Measurements from ENCODE around the gene CSNK2A1.

CSNK2A1 gene

GRCh38 chr20:496126-496696 is 47.4 kb downstream of the CSNK2A1 start:
- Histone ChIP-seq H4K20me1 (ENCODE audit: insufficient read depth, low read length) (no peaks in the 10 kb centered on the region), H3K79me2 (ENCODE audit: low read length) (no peaks in the 10 kb centered on the region), H3K4me2 (ENCODE audit: low read length) (no peak overlapping the region), H3K36me3 (replicated peaks; ENCODE audit: low read depth, low read length) (peaks cover 71% of the 10 kb centered on the region), H3K27ac (ENCODE audit: low read length) (no peak overlapping the region), H3K4me1 (ENCODE audit: low read length) (no peaks in the 10 kb centered on the region), H2AFZ (ENCODE audit: low read depth, low read length) (no peak overlapping the region), H3K9me3 (ENCODE audit: insufficient read depth, low read length) (no peaks in the 10 kb centered on the region), H3K9ac (ENCODE audit: low read length) (no peak overlapping the region), H3K4me3 (ENCODE audit: low read length) (no peak overlapping the region), H3K27me3 (ENCODE audit: low read depth, low read length) (no peaks in the 10 kb centered on the region)
- TF ChIP-seq EZH2phosphoT487 (IDR thresholded peaks at IDR 0.05; ENCODE audit: low read depth) = no peak
- TF ChIP-seq, protein P1, sequence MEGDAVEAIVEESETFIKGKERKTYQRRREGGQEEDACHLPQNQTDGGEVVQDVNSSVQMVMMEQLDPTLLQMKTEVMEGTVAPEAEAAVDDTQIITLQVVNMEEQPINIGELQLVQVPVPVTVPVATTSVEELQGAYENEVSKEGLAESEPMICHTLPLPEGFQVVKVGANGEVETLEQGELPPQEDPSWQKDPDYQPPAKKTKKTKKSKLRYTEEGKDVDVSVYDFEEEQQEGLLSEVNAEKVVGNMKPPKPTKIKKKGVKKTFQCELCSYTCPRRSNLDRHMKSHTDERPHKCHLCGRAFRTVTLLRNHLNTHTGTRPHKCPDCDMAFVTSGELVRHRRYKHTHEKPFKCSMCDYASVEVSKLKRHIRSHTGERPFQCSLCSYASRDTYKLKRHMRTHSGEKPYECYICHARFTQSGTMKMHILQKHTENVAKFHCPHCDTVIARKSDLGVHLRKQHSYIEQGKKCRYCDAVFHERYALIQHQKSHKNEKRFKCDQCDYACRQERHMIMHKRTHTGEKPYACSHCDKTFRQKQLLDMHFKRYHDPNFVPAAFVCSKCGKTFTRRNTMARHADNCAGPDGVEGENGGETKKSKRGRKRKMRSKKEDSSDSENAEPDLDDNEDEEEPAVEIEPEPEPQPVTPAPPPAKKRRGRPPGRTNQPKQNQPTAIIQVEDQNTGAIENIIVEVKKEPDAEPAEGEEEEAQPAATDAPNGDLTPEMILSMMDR (IDR thresholded peaks at IDR 0.05; ENCODE audit: low read depth, low read length) = no peak

DNA sequence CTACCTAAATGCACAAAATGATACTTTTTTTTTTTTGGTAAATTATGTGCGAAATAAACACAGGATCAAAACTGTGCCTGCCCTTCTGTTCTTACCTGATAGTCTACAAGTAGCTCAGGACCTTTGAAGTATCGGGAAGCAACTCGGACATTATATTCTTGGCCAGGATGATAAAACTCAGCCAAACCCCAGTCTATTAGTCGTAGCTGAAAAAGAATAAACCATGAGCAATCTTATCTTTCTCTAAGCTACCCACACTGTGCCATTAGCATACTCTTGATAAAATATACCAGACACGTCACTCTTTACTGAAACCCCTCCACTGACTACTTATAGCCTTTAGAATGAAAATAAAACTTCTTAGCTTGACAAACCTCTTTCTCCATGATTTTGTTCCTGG is 51.4 kb downstream of the CSNK2A1 start:
- Histone ChIP-seq H3K9ac (ENCODE audit: low read length) (no peak overlapping the region), H3K4me1 (ENCODE audit: low read length) (no peaks in the 10 kb centered on the region), H4K20me1 (ENCODE audit: insufficient read depth, low read length) (no peaks in the 10 kb centered on the region), H3K27ac (ENCODE audit: low read length) (no peak overlapping the region), H3K9me3 (ENCODE audit: insufficient read depth, low read length) (no peaks in the 10 kb centered on the region), H3K79me2 (ENCODE audit: low read length) (no peaks in the 10 kb centered on the region), H3K27me3 (ENCODE audit: low read depth, low read length) (no peaks in the 10 kb centered on the region), H3K4me3 (ENCODE audit: low read length) (no peak overlapping the region), H3K36me3 (replicated peaks; ENCODE audit: low read depth, low read length) (peaks cover 74% of the 10 kb centered on the region), H3K4me2 (ENCODE audit: low read length) (no peak overlapping the region), H2AFZ (ENCODE audit: low read depth, low read length) (no peak overlapping the region)
- no peak for TF ChIP-seq EZH2phosphoT487 (IDR thresholded peaks at IDR 0.05; ENCODE audit: low read depth)

DNA sequence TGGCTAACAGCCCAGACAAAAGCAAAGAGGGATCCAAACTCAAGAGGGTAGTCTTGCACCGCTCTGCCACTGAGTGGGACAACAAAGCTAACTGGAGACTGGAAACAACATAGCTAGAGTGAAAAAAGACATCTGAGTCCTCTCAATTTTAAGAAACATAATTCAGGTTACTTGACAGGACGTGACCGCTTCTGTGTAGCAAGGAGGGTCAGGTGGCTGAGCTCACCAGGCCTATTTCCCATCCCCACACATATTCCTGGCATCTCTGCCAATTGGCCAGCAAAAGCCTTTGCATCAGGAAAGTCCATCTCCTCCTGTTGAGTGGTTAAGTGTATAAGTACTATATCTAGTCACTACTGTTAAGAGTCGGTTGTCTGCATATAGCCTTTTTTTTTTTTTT is 55.9 kb downstream of the CSNK2A1 start:
- no peak overlapping the region for H3K9ac ChIP-seq (ENCODE audit: low read length)
- H3K4me1 ChIP-seq (ENCODE audit: low read length) = no peaks in the 10 kb centered on the region
- H2AFZ ChIP-seq (ENCODE audit: low read depth, low read length) = no peak overlapping the region
- no peaks in the 10 kb centered on the region; the same call in 1 of the 2 replicates for H4K20me1 ChIP-seq (ENCODE audit: insufficient read depth, low read length)
- H3K36me3 ChIP-seq (replicated peaks; ENCODE audit: low read depth, low read length) = peaks cover 77% of the 10 kb centered on the region
- no peaks in the 10 kb centered on the region for H3K27me3 ChIP-seq (ENCODE audit: low read depth, low read length)
- H3K9me3 ChIP-seq (ENCODE audit: insufficient read depth, low read length) = no peaks in the 10 kb centered on the region
- H3K4me3 ChIP-seq (ENCODE audit: low read length) = no peak overlapping the region
- H3K4me2 ChIP-seq (ENCODE audit: low read length) = no peak overlapping the region
- no peaks in the 10 kb centered on the region for H3K79me2 ChIP-seq (ENCODE audit: low read length)
- no peak overlapping the region for H3K27ac ChIP-seq (ENCODE audit: low read length)
- TF ChIP-seq, protein P1 (IDR thresholded peaks at IDR 0.05; ENCODE audit: low read depth, low read length) = no peak
- TF ChIP-seq EZH2phosphoT487 (IDR thresholded peaks at IDR 0.05; ENCODE audit: low read depth) = no peak

GRCh38 chr20:483815-484644 is 59.6 kb downstream of the CSNK2A1 start:
- H3K79me2 ChIP-seq (ENCODE audit: low read length) = no peaks in the 10 kb centered on the region
- H3K9ac ChIP-seq (ENCODE audit: low read length) = no peak overlapping the region
- TF ChIP-seq, protein P1 (IDR thresholded peaks at IDR 0.05; ENCODE audit: low read depth, low read length) = no peak
- TF ChIP-seq EZH2phosphoT487 (IDR thresholded peaks at IDR 0.05; ENCODE audit: low read depth) = no peak
- H3K9me3 ChIP-seq (ENCODE audit: insufficient read depth, low read length) = no peaks in the 10 kb centered on the region
- no peak overlapping the region for H2AFZ ChIP-seq (ENCODE audit: low read depth, low read length)
- no peak overlapping the region for H3K4me3 ChIP-seq (ENCODE audit: low read length)
- peaks cover 4% of the 10 kb centered on the region for H4K20me1 ChIP-seq (ENCODE audit: insufficient read depth, low read length)
- no peak overlapping the region for H3K4me2 ChIP-seq (ENCODE audit: low read length)
- H3K27me3 ChIP-seq (ENCODE audit: low read depth, low read length) = no peaks in the 10 kb centered on the region
- no peaks in the 10 kb centered on the region for H3K4me1 ChIP-seq (ENCODE audit: low read length)
- H3K36me3 ChIP-seq (replicated peaks; ENCODE audit: low read depth, low read length) = peaks cover 77% of the 10 kb centered on the region
- H3K27ac ChIP-seq (ENCODE audit: low read length) = no peak overlapping the region
